Epithelial cell of proximal tubule (primary cell): ENCODE measurements around the gene PTPRK. TPM values are rescaled to one million over a fixed set of nuclear protein-coding genes. Genes with fewer than 3 reads are reported as not detected.

Experiments used
- DNase-seq: peaks from one replicate; pipeline ENCODE4 v3.0.0-alpha.2; 2011; ENCODE audit warnings: low read depth
- H3K4me3 ChIP-seq: 2 replicates; pipeline ENCODE4 v1.5.1; 2011; ENCODE audit warnings: low read depth, mild to moderate bottlenecking, low read length
- CTCF ChIP-seq: conservative IDR thresholded peaks from 2 replicates; pipeline ENCODE4 v1.5.1; 2012; ENCODE audit warnings: low read depth, mild to moderate bottlenecking, low read length
- total RNA-seq: library from RNA; depleted of rRNA; stranded (reverse); fragments of >200 nt; gene quantifications from 2 replicates; pipeline ENCODE4 v1.2.3, GENCODE V29; 2015

The PTPRK gene
- total RNA-seq, 1 donor from 2014 or later: 42.5 TPM

- H3K4me3 ChIP-seq: no peak overlapping the region
- no peak for TF ChIP-seq CTCF
- no peak for DNase-seq
Observed at GRCh38 chr6:128307671-128308070, 212.7 kb downstream of the PTPRK start.

GRCh38 chr6:128305976-128306375, 214.4 kb downstream of the PTPRK start:
- H3K4me3 ChIP-seq: no peak overlapping the region
- no peak for TF ChIP-seq CTCF
- no peak for DNase-seq

- no peak overlapping the region for H3K4me3 ChIP-seq
- peak; percentile 13 for DNase-seq
- no peak for TF ChIP-seq CTCF
Observed at GRCh38 chr6:128305228-128305627, 215.2 kb downstream of the PTPRK start.

- H3K4me3 ChIP-seq: no peak overlapping the region
- no peak for TF ChIP-seq CTCF
- DNase-seq: no peak
Observed at GRCh38 chr6:128303870-128304269, 216.5 kb downstream of the PTPRK start.

GRCh38 chr6:128302942-128303341, 217.5 kb downstream of the PTPRK start:
- TF ChIP-seq CTCF: no peak
- DNase-seq: no peak
- H3K4me3 ChIP-seq: no peak overlapping the region

GRCh38 chr6:128295670-128296069, 224.7 kb downstream of the PTPRK start:
- H3K4me3 ChIP-seq: no peak overlapping the region
- peak; percentile 20 for TF ChIP-seq CTCF
- no peak for DNase-seq

- H3K4me3 ChIP-seq: no peak overlapping the region
- TF ChIP-seq CTCF: no peak
- no peak for DNase-seq
Observed at GRCh38 chr6:128290221-128290620, 230.2 kb downstream of the PTPRK start.
